GM10248 (cell line): ENCODE results near the gene TMEM52.

Experiments
- CTCF ChIA-PET: fragments of 300-600 bp; sonication (Branson Sonifier 250); formaldehyde crosslinking; extraction: SDS; loops from one replicate; lab custom pipeline; 2021; ENCODE audit warnings: antibody characterized with exemption; lab: Yijun Ruan, JAX
- POLR2A ChIA-PET: fragments of 350-650 bp; sonication (Branson Sonifier 250); formaldehyde crosslinking; extraction: SDS; loops from one replicate; lab custom pipeline; 2020; ENCODE audit warnings: antibody characterized with exemption; lab: Yijun Ruan, JAX
- DNase-seq: peaks from one replicate; pipeline ENCODE4 v3.0.0; 2012; ENCODE audit errors: extremely low spot score
- CTCF ChIP-seq: IDR thresholded peaks from 2 replicates; pipeline ENCODE4 v1.5.1; 2012; ENCODE audit warnings: mild to moderate bottlenecking, low read depth; ENCODE audit errors: extremely low read depth, missing control alignments, control extremely low read depth

TMEM52 gene

DNA sequence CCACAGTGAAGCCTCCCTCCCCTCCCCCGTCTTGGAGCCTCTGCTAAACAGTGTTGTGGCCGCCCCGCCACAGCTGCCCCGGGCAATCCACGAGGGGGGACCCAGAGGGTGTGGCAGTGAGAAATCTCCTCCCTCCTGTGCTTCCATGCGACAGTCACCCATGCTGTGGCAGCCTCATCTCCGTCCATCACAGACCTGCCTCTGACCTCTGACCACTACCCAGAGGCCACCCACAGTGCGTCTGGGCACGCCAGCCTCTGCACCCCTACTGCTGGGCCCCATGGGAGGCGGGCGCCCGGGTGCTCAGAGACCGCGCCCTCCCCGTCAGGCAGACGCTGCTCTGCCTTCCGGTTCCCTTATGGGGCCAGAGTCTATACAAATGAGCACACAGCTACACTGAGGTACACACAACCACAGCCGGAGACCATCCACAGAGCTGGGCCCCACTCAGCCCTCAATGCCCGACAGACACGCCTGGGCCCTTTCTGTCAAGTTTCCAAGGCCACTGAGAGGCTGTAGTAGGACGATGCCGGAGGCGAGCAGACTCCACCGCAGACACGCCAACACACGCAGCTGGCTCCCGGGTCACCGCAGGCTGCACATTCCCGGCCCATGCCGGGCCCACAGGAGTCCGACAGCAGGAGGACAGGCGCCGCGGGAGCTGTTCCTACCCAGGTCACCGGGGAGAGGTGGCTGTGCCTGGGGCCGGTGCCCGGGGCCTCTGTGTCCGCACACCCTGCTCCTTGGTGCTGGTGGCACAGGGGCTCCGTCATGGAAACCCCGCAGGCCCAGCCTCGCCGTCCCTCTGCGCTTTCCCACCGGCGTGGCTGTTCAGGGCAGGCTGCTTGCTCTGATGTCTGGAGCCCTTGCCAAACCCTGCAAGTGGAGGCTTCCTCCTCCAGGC, 23.9 kb upstream of the TMEM52 start:
- ChIA-PET POLR2A (no interaction called here), CTCF (interaction anchor here (1.3 to 2.2 kb wide), 3 partner anchors 13 to 102 kb away, joined by 6 to 11 read pairs (median 6); no protein-coding TSS in a partner anchor)
- DNase-seq = no peak
- TF ChIP-seq CTCF = no peak

- TF ChIP-seq CTCF = no peak
- no peak for DNase-seq
- ChIA-PET CTCF (interaction anchor here (1.2 to 1.5 kb wide), 4 partner anchors 18 to 439 kb away, joined by 3 to 7 read pairs (median 6); no protein-coding TSS in a partner anchor), POLR2A (no interaction called here)
Observed at GRCh38 chr1:1941868-1942752, 23.0 kb upstream of the TMEM52 start.

DNA sequence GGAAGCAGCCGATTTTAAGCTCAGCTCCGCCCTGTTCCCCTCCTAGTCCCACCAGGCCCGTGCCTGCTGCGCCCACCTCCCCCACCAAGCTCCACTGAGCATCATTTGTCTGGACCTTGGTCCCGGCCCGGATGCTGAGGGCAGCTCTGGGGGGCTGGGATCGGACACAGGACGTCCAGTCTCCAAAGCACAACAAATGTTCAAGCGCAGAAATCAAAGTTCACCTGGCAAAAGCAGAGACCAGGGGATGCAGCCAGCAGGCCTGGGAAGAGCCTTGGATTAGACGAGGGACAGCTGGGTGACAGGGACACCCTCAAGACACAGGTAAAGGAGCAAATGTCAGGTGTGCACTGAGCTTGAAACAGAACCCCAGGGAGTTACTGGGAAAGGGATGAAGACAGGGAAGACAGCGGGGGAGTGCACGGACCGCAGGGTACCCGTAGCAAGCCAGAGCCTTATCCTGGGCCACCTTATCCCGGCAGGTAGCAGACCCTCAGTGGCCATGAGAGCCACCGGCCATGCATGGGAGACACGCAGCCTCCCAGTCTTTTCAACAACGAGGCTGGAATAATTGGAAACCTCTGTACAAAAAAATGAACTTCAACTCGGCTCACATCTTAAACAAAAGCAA, 22.2 kb upstream of the TMEM52 start:
- no peak for DNase-seq
- ChIA-PET POLR2A (no interaction called here), CTCF (interaction anchor here (0.6 to 1.5 kb wide), 5 partner anchors 8 to 440 kb away, joined by 3 to 7 read pairs (median 5); no protein-coding TSS in a partner anchor)
- no peak for TF ChIP-seq CTCF

DNA sequence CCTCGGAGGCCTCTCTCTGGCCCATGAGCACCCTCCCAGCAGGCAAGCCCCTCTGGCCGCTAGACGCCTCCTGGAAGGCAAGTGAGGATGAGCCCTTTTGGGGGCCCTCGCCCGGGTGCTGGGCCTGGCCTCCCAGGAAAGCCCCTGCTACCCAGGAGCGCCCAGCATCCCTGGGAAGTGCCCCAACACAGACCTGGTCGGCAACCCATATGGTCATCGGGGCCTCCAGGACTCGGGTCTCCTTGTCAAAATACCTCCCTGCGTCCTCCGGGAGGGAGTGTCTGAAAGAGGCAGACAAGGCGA, 21.0 kb upstream of the TMEM52 start:
- no peak for DNase-seq
- POLR2A ChIA-PET = no interaction called here
- CTCF ChIA-PET = interaction anchor here (1.5 kb wide), 1 partner anchor 10 kb away, joined by 5 read pairs; no protein-coding TSS in a partner anchor
- TF ChIP-seq CTCF = no peak

GRCh38 chr1:1939296-1940122, 20.4 kb upstream of the TMEM52 start:
- CTCF ChIA-PET = no interaction called here
- POLR2A ChIA-PET = no interaction called here
- no peak for DNase-seq
- TF ChIP-seq CTCF = no peak
